DMS53 treated with DMSO at 0.1 percent for 48 hours (cell line): ENCODE data around the gene SOX3.

Experiments
- DNase-seq: peaks from one replicate; lab custom pipeline; 2025; ENCODE audit not compliant: unreplicated experiment; lab: John Stamatoyannopoulos, UW

Gene SOX3

DNA sequence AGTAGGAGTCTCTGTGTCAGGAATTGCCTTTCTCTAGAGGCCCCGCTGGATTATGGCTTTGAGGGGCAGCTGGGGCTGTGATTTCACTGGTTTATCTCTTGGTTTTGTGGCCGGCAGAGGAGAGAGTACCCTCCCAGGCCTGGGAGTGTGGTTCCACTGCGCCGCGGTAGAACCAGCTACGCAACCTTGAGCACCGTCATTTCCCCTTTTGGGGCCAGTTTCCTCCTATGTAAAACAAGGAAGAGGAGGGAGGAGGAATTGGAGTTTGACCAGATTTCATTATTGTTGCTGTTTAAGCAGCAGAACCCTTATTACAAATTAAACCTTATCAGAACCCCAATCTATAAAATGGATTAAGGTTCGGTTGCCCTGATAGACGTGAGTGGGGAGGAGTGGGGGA, 4.4 kb downstream of the SOX3 start:
- DNase-seq: no peak

DNA sequence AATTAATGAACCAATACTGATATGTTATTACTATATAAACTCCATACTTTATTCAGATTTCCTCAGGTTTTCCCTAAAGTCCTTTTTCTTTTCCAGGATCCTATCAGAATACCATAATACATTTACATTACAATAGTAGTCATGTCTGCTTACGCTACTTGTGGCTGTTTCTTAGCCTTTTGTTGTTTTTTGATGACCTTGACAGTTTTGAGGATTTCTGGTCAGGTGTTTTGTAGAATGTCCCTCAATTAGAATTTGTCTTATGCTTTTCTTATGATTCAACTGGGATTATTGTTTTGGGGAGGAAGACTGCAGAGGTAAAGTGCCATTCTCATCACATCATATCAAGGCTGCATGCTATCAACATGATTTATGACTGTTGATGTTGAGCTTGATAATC, 9.1 kb downstream of the SOX3 start:
- no peak for DNase-seq

DNA sequence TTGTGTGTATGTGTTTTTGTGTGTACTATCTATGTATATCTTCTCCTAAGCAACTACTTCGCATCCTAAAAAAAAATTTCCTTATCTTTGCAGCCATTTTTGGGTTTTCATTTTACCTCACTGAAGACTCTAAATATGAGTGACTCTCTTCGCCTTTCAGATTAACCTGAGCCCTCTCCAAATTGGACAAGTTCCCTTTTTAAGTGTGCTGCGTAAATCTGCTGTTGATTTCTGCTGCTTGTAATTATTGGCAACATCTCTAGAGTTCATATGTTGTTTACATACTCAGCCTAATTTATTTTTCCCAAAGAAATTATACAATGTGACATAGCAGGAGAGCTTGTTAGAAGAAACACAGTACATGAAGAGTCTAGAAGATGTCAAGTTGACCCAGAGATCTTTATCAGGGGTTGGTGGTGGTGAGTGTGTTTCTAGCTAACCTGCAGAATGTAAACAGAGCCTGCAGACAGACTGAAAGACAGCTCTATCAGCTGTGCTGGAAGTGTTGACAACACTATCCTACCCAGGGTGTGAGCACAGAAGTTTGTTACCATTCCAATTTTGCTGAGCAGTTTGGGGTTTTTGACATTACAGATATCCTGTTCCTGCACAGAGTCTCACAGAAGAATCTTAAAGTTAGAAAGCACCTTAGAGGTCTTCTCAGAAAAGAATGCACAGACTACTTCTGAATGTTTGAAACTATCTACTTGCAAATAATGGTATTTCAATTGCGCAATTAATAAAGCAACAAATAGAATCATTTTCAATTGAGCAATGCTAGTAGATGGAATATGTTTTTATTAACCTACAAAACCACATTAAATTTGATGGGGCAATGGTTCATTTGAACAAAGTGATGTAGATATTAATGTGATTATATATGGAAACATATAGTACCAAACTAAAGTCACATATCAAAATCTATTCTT, 12.5 kb downstream of the SOX3 start:
- DNase-seq: no peak

DNA sequence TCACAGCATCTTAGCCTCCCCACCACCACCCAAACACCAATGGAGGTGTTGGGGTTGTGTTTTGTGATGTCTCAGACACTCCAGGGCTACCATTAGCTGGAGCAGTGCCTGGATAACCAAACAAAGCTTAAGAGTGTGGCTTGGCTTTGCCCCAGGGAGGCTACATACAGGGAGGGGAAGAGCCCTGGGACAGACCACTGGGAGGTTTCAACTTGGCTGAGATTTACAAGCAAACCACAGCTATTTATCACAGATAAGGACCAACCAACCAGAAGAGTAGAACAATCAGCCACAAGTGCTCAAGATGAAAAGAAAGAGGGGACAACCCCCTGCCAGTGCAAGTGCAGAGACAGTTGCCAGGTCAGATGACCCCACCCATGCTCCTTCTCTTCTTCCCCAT, 24.1 kb downstream of the SOX3 start:
- DNase-seq: no peak

DNA sequence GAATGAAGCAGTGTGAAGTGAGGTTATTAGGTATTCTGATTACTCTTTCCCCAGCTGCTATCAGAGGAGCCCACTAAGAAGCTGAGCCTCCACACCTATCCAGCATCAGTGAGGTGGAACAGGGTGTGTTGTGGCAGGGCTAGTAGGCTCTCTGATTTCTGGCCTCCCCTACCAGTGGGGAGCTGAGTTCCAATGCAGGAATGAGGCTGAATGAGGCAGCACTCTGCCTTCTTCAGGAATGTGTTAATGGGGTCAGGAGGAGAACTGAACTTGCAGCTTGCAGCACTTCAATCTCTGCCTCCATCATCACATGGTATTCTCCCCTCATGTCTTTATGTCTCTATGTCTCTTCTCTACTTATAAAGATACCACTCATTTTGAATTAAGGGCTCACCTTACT, 26.9 kb downstream of the SOX3 start:
- no peak for DNase-seq

DNA sequence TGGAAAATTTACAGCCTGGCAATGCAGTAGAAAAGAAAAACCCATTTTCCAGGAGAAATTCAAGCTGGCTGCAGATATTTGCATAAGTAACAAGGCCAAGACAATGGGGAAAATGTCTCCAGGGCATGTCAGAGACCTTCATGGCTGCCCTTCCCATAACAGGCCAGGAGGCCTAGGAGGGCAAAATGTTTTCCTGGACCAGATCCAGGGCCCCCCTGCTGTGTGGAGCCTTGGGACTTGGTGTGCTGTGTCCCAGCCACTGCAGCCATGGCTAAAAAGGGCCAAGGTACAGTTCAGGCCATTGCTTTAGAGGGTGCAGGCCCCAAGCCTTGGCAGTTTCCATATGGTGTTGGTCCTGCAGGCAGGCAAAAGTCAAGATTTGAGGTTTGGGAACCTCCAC, 29.8 kb downstream of the SOX3 start:
- DNase-seq: no peak

DNA sequence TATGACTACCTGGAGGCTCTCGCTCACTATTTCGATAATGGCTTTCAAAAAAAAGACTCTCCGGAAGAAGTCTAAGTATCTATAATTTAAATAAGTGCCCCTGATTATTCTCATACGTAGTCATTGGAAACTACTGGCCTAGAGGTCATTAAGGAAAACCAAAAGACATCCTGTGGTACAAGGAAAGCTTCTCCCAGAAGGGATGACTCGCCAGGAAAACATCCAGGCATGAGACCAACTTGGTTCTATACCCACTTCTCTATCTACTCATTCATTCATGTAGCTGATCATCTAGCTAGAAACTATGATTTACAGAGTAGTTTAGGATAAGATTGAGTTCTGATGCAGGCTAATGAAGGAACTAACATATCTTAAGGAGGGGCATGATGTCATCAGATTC, 37.7 kb downstream of the SOX3 start:
- DNase-seq: no peak
